GM21423 (cell line): ENCODE data around the gene DGKZ.
A peak's percentile ranks its signal among the peaks of the same experiment; 100 is the strongest.
"Not testable (repeated sequence)": the region's sequence is repeated elsewhere in the genome, so short reads cannot be mapped to it uniquely, and the experiment has no call there.

Source experiments
- ATAC-seq: cut with Tn5 transposase; IDR thresholded peaks from one replicate; pipeline ENCODE4 v1.9.1; 2021; ENCODE audit warnings: mild to moderate bottlenecking, moderate library complexity; ENCODE audit not compliant: unreplicated experiment

Gene DGKZ

GRCh38 chr11:46366260-46366659 lies 19.0 kb downstream of the DGKZ start:
- ATAC-seq = no peak

DNA sequence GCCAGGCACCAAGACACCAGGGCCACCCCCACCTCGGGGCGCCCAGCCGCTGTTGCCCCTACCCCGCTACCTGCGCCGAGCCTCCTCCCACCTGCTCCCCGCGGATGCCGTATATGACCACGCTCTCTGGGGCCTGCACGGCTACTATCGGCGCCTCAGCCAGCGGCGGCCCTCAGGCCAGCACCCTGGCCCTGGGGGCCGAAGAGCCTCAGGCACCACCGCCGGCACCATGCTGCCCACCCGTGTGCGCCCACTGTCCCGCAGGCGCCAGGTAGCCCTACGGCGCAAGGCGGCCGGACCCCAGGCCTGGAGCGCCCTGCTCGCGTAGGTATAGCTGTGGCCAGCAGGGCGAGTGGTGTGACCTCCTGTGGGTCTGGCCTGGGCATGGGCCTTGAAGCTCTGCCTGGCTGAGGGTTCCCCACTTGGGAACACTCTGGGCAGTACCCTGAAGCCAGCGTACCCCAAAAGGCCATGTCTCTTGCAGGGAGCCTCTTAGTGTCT lies 19.4 kb downstream of the DGKZ start:
- no peak for ATAC-seq

- ATAC-seq = peak; percentile 44
Measured at GRCh38 chr11:46367244-46367915, 20.1 kb downstream of the DGKZ start.

GRCh38 chr11:46367916-46368267 lies 20.6 kb downstream of the DGKZ start:
- ATAC-seq = no peak

GRCh38 chr11:46369458-46370152 lies 22.3 kb downstream of the DGKZ start:
- peak; percentile 58 for ATAC-seq

DNA sequence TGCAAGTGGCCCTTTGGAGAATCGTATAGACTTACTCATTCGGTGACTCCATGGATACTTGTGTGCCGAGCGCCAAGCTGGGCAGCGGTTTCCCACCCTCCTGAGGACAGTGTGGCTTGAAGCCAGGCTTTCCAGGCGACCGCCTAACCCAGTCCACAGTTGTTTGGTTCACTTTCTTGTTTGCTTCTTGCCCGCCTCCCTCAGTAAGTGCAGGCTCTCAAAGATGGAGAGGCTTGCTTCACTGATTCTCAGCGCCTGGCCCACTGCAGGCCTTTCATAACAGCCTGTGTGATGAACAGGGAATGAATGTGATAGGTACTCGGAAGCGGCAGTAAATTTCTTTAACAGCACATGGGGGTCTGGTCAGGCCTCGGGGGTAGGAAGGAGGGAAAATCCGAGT lies 23.0 kb downstream of the DGKZ start:
- ATAC-seq = no peak

DNA sequence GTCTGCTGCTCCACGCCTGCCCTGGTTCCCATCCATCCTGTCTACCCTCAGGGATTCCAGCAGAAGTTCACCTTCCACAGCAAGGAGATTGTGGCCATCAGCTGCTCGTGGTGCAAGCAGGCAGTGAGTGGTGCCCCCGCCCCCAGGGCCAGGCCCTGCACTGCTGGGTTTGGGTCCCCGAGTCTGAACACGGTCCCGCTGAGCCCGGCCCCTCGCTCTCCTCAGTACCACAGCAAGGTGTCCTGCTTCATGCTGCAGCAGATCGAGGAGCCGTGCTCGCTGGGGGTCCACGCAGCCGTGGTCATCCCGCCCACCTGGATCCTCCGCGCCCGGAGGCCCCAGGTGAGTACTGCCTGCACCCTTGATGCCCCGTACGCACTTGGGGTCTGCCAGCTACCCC lies 24.0 kb downstream of the DGKZ start:
- not testable (repeated sequence) for ATAC-seq

DNA sequence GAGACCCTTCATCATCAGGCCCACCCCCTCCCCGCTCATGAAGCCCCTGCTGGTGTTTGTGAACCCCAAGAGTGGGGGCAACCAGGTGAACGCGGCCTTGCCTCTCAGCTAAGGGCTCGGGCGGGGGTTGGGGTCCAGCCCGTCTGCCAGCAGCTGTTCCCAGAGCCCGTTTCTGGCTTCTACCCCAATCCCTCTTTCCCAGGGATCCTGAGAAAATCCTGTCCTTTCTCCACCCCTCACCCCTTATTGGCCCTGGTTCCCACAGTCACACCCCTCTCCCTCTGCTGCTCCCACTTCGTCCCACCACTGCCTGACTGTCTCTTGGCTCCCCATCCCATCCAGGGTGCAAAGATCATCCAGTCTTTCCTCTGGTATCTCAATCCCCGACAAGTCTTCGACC lies 24.8 kb downstream of the DGKZ start:
- no peak for ATAC-seq

DNA sequence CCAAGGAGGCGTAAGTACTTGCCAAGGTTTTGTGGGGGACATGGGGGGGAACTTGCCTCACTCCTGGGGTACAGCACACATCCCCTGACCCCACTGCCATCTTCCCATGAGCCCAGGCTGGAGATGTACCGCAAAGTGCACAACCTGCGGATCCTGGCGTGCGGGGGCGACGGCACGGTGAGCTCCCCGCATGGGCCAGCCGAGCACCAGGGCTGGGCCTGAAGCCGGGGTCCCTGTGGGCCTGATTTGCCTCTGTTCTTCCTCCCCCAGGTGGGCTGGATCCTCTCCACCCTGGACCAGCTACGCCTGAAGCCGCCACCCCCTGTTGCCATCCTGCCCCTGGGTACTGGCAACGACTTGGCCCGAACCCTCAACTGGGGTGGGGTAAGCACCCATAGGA lies 25.2 kb downstream of the DGKZ start:
- ATAC-seq = not testable (repeated sequence)

- no peak for ATAC-seq
Measured at GRCh38 chr11:46373787-46374740, 26.8 kb downstream of the DGKZ start.

DNA sequence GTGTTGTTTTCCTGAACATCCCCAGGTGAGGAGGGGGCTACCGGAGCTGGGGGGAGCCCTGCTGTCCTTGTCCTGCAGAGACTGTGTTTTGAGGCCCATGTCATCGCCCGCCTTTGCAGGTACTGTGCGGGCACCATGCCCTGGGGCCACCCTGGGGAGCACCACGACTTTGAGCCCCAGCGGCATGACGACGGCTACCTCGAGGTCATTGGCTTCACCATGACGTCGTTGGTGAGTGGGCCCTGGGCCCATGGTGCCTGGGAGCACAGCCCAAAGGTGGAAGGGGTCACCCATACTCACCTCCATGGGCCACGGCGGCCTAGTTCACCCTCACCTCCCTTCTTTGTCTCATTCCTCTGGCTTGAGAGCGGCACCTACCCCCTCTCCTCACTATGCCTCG lies 27.6 kb downstream of the DGKZ start:
- ATAC-seq = no peak

GRCh38 chr11:46375392-46376101 lies 28.3 kb downstream of the DGKZ start:
- ATAC-seq = no peak

DNA sequence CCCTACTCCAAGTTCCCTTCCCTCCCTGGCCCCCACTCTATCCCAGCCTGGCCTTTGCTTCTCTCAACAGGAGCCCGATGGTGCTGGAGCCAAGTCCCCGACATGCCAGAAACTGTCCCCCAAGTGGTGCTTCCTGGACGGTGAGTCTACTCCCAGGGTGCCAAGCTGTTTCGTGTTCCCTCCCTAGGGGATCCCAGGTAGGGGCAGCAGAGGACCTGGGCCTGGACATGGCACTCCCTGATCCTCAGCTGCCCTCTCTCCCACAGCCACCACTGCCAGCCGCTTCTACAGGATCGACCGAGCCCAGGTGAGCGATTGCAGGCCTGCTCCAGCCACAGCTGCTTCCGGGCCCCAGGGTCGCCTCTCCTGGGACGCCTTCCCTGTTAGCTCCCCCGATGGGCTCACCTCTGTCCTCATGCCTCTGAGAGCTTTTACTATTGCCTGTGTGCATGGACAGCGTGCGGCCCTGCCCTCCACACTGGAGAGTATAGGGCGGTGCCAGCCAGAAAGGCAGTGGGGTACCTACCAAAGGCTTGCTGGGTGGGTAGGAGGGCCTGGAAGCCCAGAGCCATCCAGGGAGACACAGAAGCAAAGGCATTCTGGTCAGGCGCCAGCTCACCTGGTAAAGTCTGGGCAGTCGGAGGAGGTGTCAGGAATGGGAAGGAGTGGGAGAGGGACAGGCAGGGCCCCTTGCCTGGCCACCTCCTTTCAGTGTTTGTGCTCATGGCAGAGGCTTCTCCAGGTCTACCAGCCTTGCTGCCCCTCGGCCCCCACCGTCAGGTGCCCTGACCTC lies 29.2 kb downstream of the DGKZ start:
- no peak for ATAC-seq

- ATAC-seq = no peak
Measured at GRCh38 chr11:46377290-46377689, 30.0 kb downstream of the DGKZ start.

DNA sequence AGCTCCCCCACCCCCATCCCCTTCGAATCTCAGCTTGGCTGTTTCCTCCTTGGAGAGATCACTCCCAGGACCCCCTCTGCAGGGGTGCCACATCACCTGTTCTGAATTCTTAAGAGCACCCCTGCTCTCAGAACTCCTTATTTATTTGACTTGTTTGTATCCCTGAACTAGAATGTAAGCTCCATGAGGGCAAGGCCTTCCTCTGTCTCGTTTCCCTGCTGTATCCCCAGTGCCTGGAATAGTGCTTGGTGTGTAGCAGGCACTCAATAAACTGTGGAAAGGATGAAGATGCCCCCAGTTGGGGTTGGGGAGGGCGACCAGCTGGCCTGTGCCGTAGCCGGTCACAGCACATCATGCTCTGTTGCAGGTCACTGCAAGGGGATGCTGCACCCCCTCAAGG lies 30.6 kb downstream of the DGKZ start:
- no peak for ATAC-seq

- no peak for ATAC-seq
Measured at GRCh38 chr11:46378296-46378695, 31.0 kb downstream of the DGKZ start.

DNA sequence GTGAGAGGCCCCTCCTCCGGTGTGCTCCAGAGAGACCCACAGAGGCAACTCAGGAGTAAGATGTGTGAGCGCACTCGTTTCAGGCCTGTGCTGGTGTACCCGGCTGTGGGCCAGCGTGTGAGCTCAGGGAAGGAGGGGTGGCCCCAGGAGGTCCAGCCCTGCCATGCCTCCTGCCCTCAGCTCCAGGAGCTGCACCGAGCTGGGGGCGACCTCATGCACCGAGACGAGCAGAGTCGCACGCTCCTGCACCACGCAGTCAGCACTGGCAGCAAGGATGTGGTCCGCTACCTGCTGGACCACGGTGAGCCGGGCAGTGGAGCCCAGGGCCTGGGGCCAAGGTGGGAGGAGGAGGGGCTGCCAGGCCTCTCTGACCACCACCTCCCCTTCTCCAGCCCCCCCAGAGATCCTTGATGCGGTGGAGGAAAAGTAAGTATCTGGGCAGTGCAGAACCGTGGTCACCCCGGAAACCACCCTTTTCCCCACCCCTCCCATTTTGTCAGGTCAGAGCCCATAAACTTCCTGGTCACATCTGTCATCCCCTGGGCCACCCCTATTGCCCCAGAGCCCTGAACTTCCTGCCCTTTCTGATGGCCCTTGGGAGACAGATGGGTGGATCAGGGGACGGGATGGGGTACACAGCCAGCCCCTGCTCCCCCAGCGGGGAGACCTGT lies 31.7 kb downstream of the DGKZ start:
- no peak for ATAC-seq

DNA sequence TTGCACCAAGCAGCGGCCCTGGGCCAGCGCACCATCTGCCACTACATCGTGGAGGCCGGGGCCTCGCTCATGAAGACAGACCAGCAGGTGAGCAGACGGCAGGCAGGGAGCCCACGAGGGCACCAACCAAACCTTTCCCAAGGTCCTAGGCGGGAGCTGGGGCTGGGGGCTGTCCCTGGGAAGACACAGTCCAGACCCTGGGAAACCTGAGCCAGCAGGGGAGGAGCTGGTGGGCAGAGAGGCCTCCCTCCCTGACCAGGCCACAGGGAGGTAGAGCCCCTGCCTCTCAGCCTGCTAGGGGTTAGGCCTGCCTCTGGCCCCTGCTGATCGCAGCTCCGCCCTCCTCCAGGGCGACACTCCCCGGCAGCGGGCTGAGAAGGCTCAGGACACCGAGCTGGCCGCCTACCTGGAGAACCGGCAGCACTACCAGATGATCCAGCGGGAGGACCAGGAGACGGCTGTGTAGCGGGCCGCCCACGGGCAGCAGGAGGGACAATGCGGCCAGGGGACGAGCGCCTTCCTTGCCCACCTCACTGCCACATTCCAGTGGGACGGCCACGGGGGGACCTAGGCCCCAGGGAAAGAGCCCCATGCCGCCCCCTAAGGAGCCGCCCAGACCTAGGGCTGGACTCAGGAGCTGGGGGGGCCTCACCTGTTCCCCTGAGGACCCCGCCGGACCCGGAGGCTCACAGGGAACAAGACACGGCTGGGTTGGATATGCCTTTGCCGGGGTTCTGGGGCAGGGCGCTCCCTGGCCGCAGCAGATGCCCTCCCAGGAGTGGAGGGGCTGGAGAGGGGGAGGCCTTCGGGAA lies 32.4 kb downstream of the DGKZ start:
- not testable (repeated sequence) for ATAC-seq
